Measurements from ENCODE around the gene C2.

DNA sequence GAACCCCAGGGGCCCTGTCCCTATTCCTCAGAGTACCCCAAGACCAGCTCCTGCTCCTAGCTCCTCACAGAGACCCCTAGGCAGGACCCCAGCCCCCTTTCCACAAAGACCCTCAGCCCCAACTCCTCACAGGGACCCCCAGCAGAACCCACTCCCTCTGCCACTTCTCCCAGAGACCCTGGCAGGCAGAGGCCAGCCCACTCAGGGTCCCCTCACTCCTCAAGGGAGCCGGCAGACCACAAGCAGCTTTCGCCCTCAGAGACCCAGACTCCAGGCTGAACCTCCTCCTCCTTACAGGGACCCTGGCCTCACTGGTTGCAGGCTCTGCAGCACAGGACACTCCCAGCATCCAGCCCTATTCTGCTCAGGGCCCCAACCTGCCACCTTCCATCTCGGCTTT lies 49.3 kb upstream of the C2 start:
- TF ChIP-seq, protein P1, sequence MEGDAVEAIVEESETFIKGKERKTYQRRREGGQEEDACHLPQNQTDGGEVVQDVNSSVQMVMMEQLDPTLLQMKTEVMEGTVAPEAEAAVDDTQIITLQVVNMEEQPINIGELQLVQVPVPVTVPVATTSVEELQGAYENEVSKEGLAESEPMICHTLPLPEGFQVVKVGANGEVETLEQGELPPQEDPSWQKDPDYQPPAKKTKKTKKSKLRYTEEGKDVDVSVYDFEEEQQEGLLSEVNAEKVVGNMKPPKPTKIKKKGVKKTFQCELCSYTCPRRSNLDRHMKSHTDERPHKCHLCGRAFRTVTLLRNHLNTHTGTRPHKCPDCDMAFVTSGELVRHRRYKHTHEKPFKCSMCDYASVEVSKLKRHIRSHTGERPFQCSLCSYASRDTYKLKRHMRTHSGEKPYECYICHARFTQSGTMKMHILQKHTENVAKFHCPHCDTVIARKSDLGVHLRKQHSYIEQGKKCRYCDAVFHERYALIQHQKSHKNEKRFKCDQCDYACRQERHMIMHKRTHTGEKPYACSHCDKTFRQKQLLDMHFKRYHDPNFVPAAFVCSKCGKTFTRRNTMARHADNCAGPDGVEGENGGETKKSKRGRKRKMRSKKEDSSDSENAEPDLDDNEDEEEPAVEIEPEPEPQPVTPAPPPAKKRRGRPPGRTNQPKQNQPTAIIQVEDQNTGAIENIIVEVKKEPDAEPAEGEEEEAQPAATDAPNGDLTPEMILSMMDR (conservative IDR thresholded peaks at IDR 0.05) = no peak
- no peak for TF ChIP-seq EZH2 (IDR thresholded peaks at IDR 0.05; ENCODE audit: low read depth)

All from PC-9 (cell line).